Measurements from ENCODE around the gene P2RX5. TPM values are rescaled to one million over a fixed set of nuclear protein-coding genes. Genes with fewer than 3 reads are reported as not detected.
"Not testable (repeated sequence)": the region's sequence is repeated elsewhere in the genome, so short reads cannot be mapped to it uniquely, and the experiment has no call there.

The P2RX5 gene
- total RNA-seq, 1 donor from 2014 or later: 19.4 TPM

DNA sequence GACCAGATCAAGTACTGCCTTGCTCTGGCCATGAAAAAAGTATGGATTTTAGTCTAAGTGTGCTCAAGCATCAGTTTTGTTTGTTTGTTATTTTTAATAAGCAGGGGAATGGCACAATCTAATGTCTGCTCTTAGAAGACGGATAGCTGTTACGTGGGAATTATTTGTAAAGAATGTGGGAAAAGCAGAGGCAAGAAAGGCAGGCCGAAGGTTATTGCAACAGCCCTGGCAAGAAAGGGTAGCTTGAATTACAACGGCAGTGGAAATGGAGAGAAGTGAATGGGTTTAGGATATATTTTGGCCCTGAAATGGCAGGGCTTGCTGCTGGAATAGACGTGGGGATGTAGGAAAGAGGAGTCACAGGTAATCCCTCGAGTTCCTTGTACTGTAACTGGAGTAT is 26.8 kb upstream of the P2RX5 start:
- intact Hi-C loops (cut with DNase I): loop anchor here (5.0 kb wide), 1 partner anchor 40 kb away; no protein-coding TSS in a partner anchor
- ATAC-seq (no peak), DNase-seq (ENCODE audit: missing footprints) (no peak)

DNA sequence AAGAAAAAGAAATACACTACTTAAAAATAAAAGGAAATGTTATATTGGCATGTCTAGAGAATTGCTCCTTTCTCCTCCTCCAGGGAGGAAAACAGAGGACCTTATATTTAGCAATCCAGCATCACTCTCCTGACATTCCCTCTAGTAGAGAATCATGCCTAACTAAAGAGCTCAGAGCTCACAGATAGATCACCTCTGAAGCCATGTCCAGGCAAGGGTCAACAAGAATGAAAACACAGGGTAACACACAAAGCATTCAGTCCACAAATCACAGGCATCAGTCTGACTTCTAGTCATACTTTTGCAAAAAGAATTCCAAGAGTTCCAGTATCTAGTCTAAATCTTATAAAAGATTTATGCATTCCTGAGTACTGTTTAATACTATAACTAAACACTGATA is 23.3 kb upstream of the P2RX5 start:
- ATAC-seq (no peak), DNase-seq (ENCODE audit: missing footprints) (no peak)
- intact Hi-C loops (cut with DNase I): no loop called here

- DNase-seq (ENCODE audit: missing footprints) (no peak), ATAC-seq (no peak)
- intact Hi-C loops (cut with DNase I): no loop called here
These were observed 22.2 kb upstream of the P2RX5 start for GRCh38 chr17:3718201-3718600.

DNA sequence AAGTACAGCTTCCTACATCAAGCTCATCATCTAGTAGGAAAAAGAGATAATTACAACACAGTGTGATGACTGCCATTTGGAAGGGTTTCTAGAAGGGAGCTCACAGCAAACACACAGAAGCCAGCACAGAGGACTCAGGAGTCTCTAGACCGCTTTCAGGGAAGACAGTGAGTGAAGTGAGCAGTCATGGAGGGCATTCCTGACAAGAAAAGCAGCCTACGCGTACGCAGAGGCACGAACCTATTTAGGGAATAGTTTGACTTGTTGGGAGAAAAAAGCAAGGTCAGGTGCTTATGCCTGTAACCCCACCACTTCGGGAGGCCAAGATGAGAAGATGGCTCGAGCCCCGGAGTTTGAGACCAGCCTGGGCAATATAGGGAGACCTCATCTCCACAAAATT is 19.3 kb upstream of the P2RX5 start:
- no peak for DNase-seq (ENCODE audit: missing footprints)
- intact Hi-C loops (cut with DNase I): no loop called here
- ATAC-seq: no peak

GRCh38 chr17:3712811-3713463 is 17.0 kb upstream of the P2RX5 start:
- ATAC-seq (no peak), DNase-seq (ENCODE audit: missing footprints) (no peak)
- intact Hi-C loops (cut with DNase I): no loop called here

- DNase-seq (ENCODE audit: missing footprints): no peak
- intact Hi-C loops (cut with DNase I): no loop called here
- no peak for ATAC-seq
These were observed 15.0 kb upstream of the P2RX5 start for GRCh38 chr17:3710951-3711383.

- ATAC-seq (no peak), DNase-seq (ENCODE audit: missing footprints) (no peak)
- intact Hi-C loops (cut with DNase I): no loop called here
These were observed 12.4 kb upstream of the P2RX5 start for GRCh38 chr17:3708366-3708765.

- DNase-seq (ENCODE audit: missing footprints); intact Hi-C loops (cut with DNase I); ATAC-seq: not testable (repeated sequence)
These were observed 9.7 kb upstream of the P2RX5 start for GRCh38 chr17:3705718-3705984.

DNA sequence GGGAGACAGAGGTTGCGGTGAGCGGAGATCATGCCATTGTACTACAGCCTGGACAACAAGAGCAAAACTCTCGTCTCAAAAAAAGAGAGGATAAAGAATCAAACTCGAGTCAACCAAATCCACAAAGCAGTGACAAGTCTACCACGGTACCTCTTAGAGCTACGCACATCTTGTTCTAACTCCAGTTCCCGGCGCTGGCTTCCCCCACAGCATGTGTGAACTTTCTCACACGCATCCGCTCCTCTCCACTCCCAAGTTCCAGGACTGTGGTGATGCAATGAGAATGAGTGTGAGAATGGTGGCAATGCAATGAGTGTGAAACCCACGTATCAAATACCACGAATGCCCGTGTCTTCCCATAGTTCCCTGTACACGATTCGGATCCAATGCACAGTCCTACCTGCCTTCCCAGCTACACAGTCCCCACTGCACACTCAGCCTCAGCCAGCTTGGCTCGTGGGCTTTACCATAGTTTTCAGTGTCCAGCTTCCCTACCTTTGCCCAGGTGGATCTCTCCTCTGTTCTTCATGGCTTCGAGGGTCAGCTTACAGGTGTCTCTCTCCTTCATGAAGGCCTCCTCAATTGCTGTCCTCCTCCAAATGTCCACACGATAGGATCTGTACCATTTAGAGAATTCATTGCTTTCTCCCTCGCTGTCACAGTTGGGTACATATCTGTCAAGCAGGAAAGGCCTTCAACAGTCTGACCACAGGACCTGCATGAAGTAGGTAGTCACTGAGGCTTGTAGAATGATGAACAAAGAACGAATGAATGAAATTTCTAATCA is 9.2 kb upstream of the P2RX5 start:
- ATAC-seq (no peak), DNase-seq (ENCODE audit: missing footprints) (peak; percentile 6)
- intact Hi-C loops (cut with DNase I): no loop called here

- DNase-seq (ENCODE audit: missing footprints); intact Hi-C loops (cut with DNase I); ATAC-seq: not testable (repeated sequence)
These were observed 6.1 kb upstream of the P2RX5 start for GRCh38 chr17:3702041-3702539.

DNA sequence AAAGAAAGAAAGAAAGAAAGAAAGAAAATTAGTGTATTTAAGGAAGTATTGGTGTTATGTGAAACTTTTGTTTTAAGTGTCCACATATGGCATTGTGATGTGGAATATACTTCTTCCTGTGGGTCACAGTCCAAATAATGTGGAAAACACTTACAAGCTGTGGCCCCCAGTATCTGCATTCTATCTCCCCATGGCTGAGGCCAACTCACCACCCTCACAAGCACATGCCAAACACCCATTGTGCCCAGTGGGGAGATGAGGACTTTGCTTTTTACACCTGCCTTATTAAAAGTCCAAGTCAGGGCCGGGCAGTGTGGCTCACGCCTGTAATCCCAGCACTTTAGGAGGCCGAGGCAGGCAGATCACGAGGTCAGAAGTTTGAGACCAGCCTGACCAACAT is 4.0 kb upstream of the P2RX5 start:
- no peak for ATAC-seq
- intact Hi-C loops (cut with DNase I): no loop called here
- DNase-seq (ENCODE audit: missing footprints): peak; percentile 4

- intact Hi-C loops (cut with DNase I): no loop called here
- ATAC-seq (no peak), DNase-seq (ENCODE audit: missing footprints) (peak; percentile 17)
These were observed 2.2 kb upstream of the P2RX5 start for GRCh38 chr17:3698139-3698538.

GRCh38 chr17:3697103-3697476 is 1.1 kb upstream of the P2RX5 start:
- ATAC-seq (peak; percentile 42), DNase-seq (ENCODE audit: missing footprints) (peak; percentile 11)
- intact Hi-C loops (cut with DNase I): no loop called here

- DNase-seq (ENCODE audit: missing footprints) (peak; percentile 73), ATAC-seq (peak; percentile 84)
- intact Hi-C loops (cut with DNase I): no loop called here
These were observed 729 bp downstream of the P2RX5 start for GRCh38 chr17:3695129-3695722.

DNA sequence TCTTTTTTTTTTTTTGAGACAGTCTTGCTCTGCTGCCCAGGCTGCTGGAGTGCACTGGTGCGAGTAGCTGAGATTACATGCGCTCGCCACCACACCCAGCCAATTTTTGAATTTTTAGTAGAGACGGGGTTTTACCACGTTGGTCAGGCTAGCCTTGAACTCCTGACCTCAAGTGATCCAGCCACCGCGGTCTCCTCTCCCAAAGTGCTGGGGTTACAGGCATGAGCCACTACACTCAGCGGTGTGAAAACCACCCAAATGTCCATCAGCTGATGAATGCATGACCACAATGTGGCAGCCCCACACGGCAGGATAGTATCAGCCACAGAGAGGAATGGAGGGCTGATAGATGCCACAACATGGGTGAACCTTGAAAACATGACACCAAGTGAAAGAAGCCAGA is 2.1 kb downstream of the P2RX5 start:
- intact Hi-C loops (cut with DNase I): no loop called here
- ATAC-seq: no peak
- peak; percentile 11 for DNase-seq (ENCODE audit: missing footprints)

- ATAC-seq (no peak), DNase-seq (ENCODE audit: missing footprints) (no peak)
- intact Hi-C loops (cut with DNase I): no loop called here
These were observed 2.8 kb downstream of the P2RX5 start for GRCh38 chr17:3693141-3693540.

DNA sequence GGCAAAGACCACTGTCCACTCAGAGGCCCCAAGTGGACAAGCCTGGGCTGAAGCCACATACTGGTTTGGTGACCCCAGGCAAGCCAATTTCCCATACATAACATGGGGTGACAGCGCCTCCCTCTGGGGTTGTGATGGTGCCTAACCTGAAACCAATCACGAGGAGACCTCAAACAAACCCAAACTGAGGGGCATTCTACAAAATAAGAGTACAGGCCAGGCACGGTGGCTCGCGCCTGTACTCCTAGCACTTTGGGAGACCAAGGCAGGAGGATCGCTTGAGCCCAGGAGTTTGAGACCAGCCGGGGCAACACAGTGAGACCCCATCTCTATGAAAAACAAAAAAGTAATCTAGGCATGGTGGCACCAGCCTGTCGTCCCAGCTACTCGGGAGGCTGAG is 3.6 kb downstream of the P2RX5 start:
- intact Hi-C loops (cut with DNase I): no loop called here
- ATAC-seq: no peak

GRCh38 chr17:3691617-3692067 is 4.3 kb downstream of the P2RX5 start:
- intact Hi-C loops (cut with DNase I): no loop called here
- peak; percentile 34 for DNase-seq (ENCODE audit: missing footprints)
- no peak for ATAC-seq

More for the DNA sequence above, 3.6 kb downstream of the P2RX5 start:
- peak; percentile 37 for DNase-seq (ENCODE audit: missing footprints)

DNA sequence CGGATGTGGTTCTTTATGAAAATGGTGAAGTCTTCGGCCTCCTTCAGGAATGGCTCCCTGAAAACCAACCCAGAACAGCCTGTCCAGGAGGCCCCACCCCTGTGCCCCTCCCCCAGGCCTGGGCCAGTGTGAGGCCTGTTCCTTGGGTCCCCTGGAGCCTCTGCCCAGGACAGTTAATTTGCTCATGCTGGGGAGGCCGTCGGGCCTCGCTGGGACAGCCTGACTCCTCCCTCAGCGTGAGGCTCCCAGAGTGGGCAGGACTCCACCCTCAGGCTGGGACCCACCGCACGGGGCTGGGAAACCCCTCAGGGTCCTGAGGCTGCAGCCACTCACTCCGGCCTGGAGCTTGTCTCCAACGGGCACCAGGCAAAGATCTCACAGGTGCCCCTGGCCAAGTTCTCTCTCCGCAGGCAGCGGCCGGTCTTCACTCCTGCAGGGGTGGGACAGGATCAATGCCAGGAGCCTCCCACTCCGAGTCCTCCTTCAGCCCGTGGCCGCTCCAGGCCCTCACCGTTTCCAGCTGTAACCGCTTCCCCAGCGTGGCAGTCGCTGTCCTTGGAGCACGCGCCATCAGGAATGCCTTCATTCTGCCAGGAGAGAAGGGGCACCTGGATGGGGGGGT is 5.8 kb downstream of the P2RX5 start:
- ATAC-seq (no peak), DNase-seq (ENCODE audit: missing footprints) (peak; percentile 20)
- intact Hi-C loops (cut with DNase I): no loop called here
